K562 (cell line): ENCODE data around the gene ECE2. TPM values are rescaled to one million over a fixed set of nuclear protein-coding genes. Genes with fewer than 3 reads are reported as not detected.

Experiments
- ATAC-seq: fragments of 200-7000 bp; cut with Tn5 transposase; 3 replicates; pipeline ENCODE4 v1.9.1; 2020; ENCODE audit warnings: moderate library complexity
- BruUV-seq: library from RNA; stranded (reverse); fragments of 400-500 nt; replicated peaks from 2 replicates; lab custom pipeline; 2021; lab: Mats Ljungman, UMichigan
- CTCF ChIA-PET: fragments of 300-600 bp; formaldehyde crosslinking; extraction: SDS; loops from one replicate; lab custom pipeline; 2021; ENCODE audit warnings: low intra/inter-chr PET ratio; lab: Yijun Ruan, JAX
- POLR2A ChIA-PET: fragments of 300-600, 350-650 bp; sonication (Branson Sonifier 250); formaldehyde crosslinking; extraction: SDS; loops from one replicate; lab custom pipeline; 2021; ENCODE audit warnings: antibody characterized with exemption, inconsistent platforms; lab: Yijun Ruan, JAX
- DNase-seq, 4 experiments: peaks; one replicate each; pipeline versions ENCODE4 v3.0.0 to v3.0.0-alpha.2; 2011 to 2018; ENCODE audit warnings: low spot score in 3 of 4, mixed read lengths in 3 of 4; ENCODE audit errors: extremely low read depth in 1 of 4
- FAIRE-seq: peaks from 2 replicates; lab custom pipeline; 2011; peaks lifted over from hg19 to GRCh38; lab: Jason Lieb, UNC
- H2AFZ ChIP-seq: 2 replicates; pipeline ENCODE4 v1.6.0; 2011; ENCODE audit warnings: low read depth, low read length, control low read depth, inconsistent platforms
- H3K27ac ChIP-seq: fragments of 200-600 bp; 3 replicates; pipeline ENCODE4 v1.8.0; 2011; ENCODE audit warnings: low read depth, mild to moderate bottlenecking, control low read depth, inconsistent platforms, low read length, moderate library complexity, mixed read lengths; ENCODE audit errors: extremely low read depth
- H3K27me3 ChIP-seq, 2 experiments: fragments of 300-600 bp in 1 of 2; 2 replicates in 1 of 2; 3 replicates in 1 of 2; pipeline versions ENCODE4 v1.6.0 to v1.8.0; 2011; ENCODE audit warnings: inconsistent platforms in 2 of 2, low read length in 2 of 2, mild to moderate bottlenecking in 1 of 2, mixed read lengths in 1 of 2, moderate library complexity in 1 of 2; ENCODE audit not compliant: control insufficient read depth in 2 of 2, insufficient read depth in 2 of 2
- H3K36me3 ChIP-seq: fragments of 300-600 bp; 3 replicates; pipeline ENCODE4 v1.8.0; 2011; ENCODE audit warnings: mild to moderate bottlenecking, low read length, inconsistent platforms; ENCODE audit not compliant: control insufficient read depth, insufficient read depth
- H3K4me1 ChIP-seq, 2 experiments: fragments of 200-600 bp in 1 of 2; replicated peaks in 1 of 2; 2 replicates in 1 of 2; 3 replicates in 1 of 2; pipeline versions ENCODE4 v1.5.1 to v1.8.0; 2011; ENCODE audit warnings: inconsistent platforms in 2 of 2, low read length in 2 of 2, mild to moderate bottlenecking in 1 of 2, mixed read lengths in 1 of 2, moderate library complexity in 1 of 2; ENCODE audit not compliant: control insufficient read depth in 2 of 2, insufficient read depth in 2 of 2
- H3K4me2 ChIP-seq: 2 replicates; pipeline ENCODE4 v1.6.1; 2011; ENCODE audit warnings: low read length, control low read depth, inconsistent platforms, mixed read lengths; ENCODE audit not compliant: insufficient read depth
- H3K4me3 ChIP-seq: fragments of 200-600 bp; sonication (generic), shearing (Covaris generic); 2 replicates; pipeline ENCODE4 v1.5.1; 2016; ENCODE audit warnings: control low read depth, inconsistent platforms
- H3K79me2 ChIP-seq: fragments of 200-600 bp; 3 replicates; pipeline ENCODE4 v1.8.0; 2011; ENCODE audit warnings: low read length, inconsistent platforms; ENCODE audit not compliant: control insufficient read depth, insufficient read depth
- H3K9ac ChIP-seq, 2 experiments: 2 replicates each; pipeline versions ENCODE4 v1.6.0 to v1.6.1; 2011; ENCODE audit warnings: low read depth in 2 of 2, low read length in 2 of 2, control low read depth in 1 of 2, inconsistent platforms in 1 of 2, mild to moderate bottlenecking in 1 of 2, mixed read lengths in 1 of 2; ENCODE audit not compliant: insufficient read depth in 1 of 2
- H3K9me1 ChIP-seq: one replicate; pipeline ENCODE4 v1.6.0; 2011; ENCODE audit warnings: inconsistent platforms, mild to moderate bottlenecking, low read length, moderate library complexity; ENCODE audit not compliant: control insufficient read depth, insufficient read depth
- H3K9me3 ChIP-seq: replicated peaks from 2 replicates; pipeline ENCODE4 v1.5.1; 2011; ENCODE audit warnings: low read depth, low read length, inconsistent platforms; ENCODE audit not compliant: control insufficient read depth, insufficient read depth
- H4K20me1 ChIP-seq: replicated peaks from 2 replicates; pipeline ENCODE4 v1.6.1; 2011; ENCODE audit warnings: low read length, inconsistent platforms, mixed read lengths; ENCODE audit not compliant: control insufficient read depth, insufficient read depth
- CBX1 ChIP-seq: sonication (generic); IDR thresholded peaks from 2 replicates; pipeline ENCODE4 v1.6.1; 2016; ENCODE audit warnings: antibody characterized with exemption, low read depth, mild to moderate bottlenecking
- NFATC3 ChIP-seq: fragments of 450-650 bp; IDR thresholded peaks from 2 replicates; pipeline ENCODE4 v1.6.1; 2017; ENCODE audit warnings: mild to moderate bottlenecking
- PCBP2 ChIP-seq: fragments of 200-400 bp; formaldehyde crosslinking; IDR thresholded peaks from 2 replicates; pipeline ENCODE4 v1.6.1; 2018; ENCODE audit warnings: low read length, low read depth, mild to moderate bottlenecking, moderate library complexity; ENCODE audit not compliant: poor library complexity, severe bottlenecking
- PML ChIP-seq: IDR thresholded peaks from 2 replicates; pipeline ENCODE4 v1.6.1; 2012; ENCODE audit warnings: low read length, inconsistent platforms
- RFX7 ChIP-seq: fragments of 250-450 bp; sonication (Bioruptor Pico); IDR thresholded peaks from 2 replicates; pipeline ENCODE4 v1.5.1; 2021; ENCODE audit warnings: mild to moderate bottlenecking
- ZNF24 ChIP-seq: fragments of 450-650 bp; IDR thresholded peaks from 2 replicates; pipeline ENCODE4 v1.6.1; 2016
- ZNF717 ChIP-seq: fragments of 250-450 bp; sonication (Bioruptor Pico); IDR thresholded peaks from 2 replicates; pipeline ENCODE4 v1.5.0; 2021
- ZNF75A ChIP-seq: fragments of 450-650 bp; formaldehyde crosslinking; IDR thresholded peaks from 2 replicates; pipeline ENCODE4 v1.4.0; 2020; ENCODE audit warnings: mild to moderate bottlenecking
- WGBS: fragments of 100-300 bp; shearing (Covaris generic); methylation state at CpG from one replicate; pipeline ENCODE4 v1.1.6; 2016; ENCODE audit warnings: low coverage, mixed read lengths; ENCODE audit not compliant: insufficient coverage; ENCODE audit errors: missing lambda C conversion rate; 5-methylcytosine and 5-hydroxymethylcytosine counted together
- in situ Hi-C: fragments of 300-500 bp; cut with MboI; formaldehyde crosslinking; loops from 4 replicates; pipeline ENCODE4 v1.15.0; 2018; ENCODE audit warnings: inconsistent platforms, mixed read lengths
- intact Hi-C: fragments of 100-400 bp; cut with micrococcal nuclease; formaldehyde crosslinking; loops from 2 replicates; pipeline ENCODE4 v1.14.2; 2022
- polyA plus RNA-seq, 8 experiments: library from polyadenylated mRNA; depleted of rRNA in 4 of 8; stranded (reverse) in 5 of 8; unstranded in 3 of 8; fragments of >200 nt; fragmentation: Nextera tagmentation in 2 of 8; fragmentation: Illumina TruSeq in 1 of 8; extraction: Ambion mirVana in 2 of 8; extraction: Trizol in 1 of 8; gene quantifications; 2 replicates each; pipeline versions ENCODE4 v1.2.1 to v1.2.3, GENCODE V29; 2011 to 2014; ENCODE audit warnings: inconsistent platforms in 1 of 8, missing spikeins in 1 of 8
- total RNA-seq, 7 experiments: library from RNA; depleted of rRNA in 6 of 7; stranded (reverse); fragments of >200 nt in 6 of 7; fragmentation: Illumina TruSeq in 2 of 7; extraction: Trizol in 2 of 7; gene quantifications; 2 replicates each; pipeline versions ENCODE4 v1.2.1 to v1.2.3, GENCODE V29; 2011 to 2021; ENCODE audit warnings: low replicate concordance in 1 of 7
- TF ChIP-seq, protein P1 (sequence below), 2 experiments: fragments of 450-650 bp; formaldehyde crosslinking in 1 of 2; IDR thresholded peaks; 2 replicates each; pipeline versions ENCODE4 v1.4.0 to v1.6.1; 2014 to 2020; ENCODE audit warnings: mild to moderate bottlenecking in 2 of 2, borderline replicate concordance in 1 of 2, low read depth in 1 of 2

The ECE2 gene
- total and polyA plus RNA-seq, 9 of the 15 experiments (the other 6 are each of a cell fraction or from before 2014, with no cell fraction given) = not detected

DNA sequence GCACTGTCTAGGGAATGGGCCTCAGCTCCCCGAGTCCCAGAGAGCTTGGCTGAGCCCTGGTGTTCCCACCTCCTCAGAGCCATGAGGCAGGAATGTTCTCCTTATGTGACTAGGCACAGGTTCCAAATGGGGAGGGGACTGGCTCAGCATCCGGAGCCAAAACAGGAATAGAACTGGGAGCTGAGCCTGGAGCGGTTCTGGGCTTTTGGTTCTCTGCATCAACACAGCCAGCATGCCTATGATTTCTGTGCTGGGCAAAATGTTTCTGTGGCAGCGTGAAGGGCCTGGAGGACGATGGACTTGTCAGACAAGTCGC lies 61.5 kb downstream of the ECE2 start, which contains the start of gene FAM131A:
Gene FAM131A, plus strand, starts transcription at position 202 of the 316 bp plus-strand sequence. Its CDS starts 31 bp downstream, at position 233.
- FAIRE-seq = no peak
- peaks cover 16% of the 10 kb centered on the region for H3K79me2 ChIP-seq
- no peak for DNase-seq
- intact Hi-C loops = no loop called here
- peaks cover 43 to 62% of the 10 kb centered on the region in 2 experiments for H3K4me1 ChIP-seq
- CTCF ChIA-PET = no interaction called here
- no peak for TF ChIP-seq PML
- no peak for TF ChIP-seq PCBP2
- no peak for TF ChIP-seq CBX1
- no peak for TF ChIP-seq NFATC3
- no peak for TF ChIP-seq ZNF24
- TF ChIP-seq, protein P1, sequence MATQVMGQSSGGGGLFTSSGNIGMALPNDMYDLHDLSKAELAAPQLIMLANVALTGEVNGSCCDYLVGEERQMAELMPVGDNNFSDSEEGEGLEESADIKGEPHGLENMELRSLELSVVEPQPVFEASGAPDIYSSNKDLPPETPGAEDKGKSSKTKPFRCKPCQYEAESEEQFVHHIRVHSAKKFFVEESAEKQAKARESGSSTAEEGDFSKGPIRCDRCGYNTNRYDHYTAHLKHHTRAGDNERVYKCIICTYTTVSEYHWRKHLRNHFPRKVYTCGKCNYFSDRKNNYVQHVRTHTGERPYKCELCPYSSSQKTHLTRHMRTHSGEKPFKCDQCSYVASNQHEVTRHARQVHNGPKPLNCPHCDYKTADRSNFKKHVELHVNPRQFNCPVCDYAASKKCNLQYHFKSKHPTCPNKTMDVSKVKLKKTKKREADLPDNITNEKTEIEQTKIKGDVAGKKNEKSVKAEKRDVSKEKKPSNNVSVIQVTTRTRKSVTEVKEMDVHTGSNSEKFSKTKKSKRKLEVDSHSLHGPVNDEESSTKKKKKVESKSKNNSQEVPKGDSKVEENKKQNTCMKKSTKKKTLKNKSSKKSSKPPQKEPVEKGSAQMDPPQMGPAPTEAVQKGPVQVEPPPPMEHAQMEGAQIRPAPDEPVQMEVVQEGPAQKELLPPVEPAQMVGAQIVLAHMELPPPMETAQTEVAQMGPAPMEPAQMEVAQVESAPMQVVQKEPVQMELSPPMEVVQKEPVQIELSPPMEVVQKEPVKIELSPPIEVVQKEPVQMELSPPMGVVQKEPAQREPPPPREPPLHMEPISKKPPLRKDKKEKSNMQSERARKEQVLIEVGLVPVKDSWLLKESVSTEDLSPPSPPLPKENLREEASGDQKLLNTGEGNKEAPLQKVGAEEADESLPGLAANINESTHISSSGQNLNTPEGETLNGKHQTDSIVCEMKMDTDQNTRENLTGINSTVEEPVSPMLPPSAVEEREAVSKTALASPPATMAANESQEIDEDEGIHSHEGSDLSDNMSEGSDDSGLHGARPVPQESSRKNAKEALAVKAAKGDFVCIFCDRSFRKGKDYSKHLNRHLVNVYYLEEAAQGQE (IDR thresholded peaks at IDR 0.05; ENCODE audit: borderline replicate concordance) = no peak
- TF ChIP-seq, protein P1 (CRISPR knock-in tag; IDR thresholded peaks at IDR 0.05; ENCODE audit: low read depth) = no peak
- no peak for TF ChIP-seq ZNF717 (CRISPR knock-in tag)
- TF ChIP-seq RFX7 (CRISPR knock-in tag) = no peak
- no peak for TF ChIP-seq ZNF75A
- in situ Hi-C loops = no loop called here
- peak within 1 kb of the TSS; percentile 80 for H3K4me2 ChIP-seq
- no peaks in the 10 kb centered on the region for H3K9me3 ChIP-seq
- H3K9me1 ChIP-seq = peaks cover 11% of the 10 kb centered on the region
- peak within 1 kb of the TSS; percentile 34; the same call in 1 of the 2 replicates for H2AFZ ChIP-seq
- H3K36me3 ChIP-seq = peaks cover 37% of the 10 kb centered on the region
- H3K4me3 ChIP-seq = peak within 1 kb of the TSS; percentile 62
- 91% methylated on average over 6 of the region's 6 CpGs for WGBS
- H3K9ac ChIP-seq = peak within 1 kb of the TSS; percentile 70 to 98
- H4K20me1 ChIP-seq = peaks cover 24% of the 10 kb centered on the region
- BruUV-seq = no TSS peak
- H3K27me3 ChIP-seq = no peaks in the 10 kb centered on the region
- ATAC-seq = no peak
- peak within 1 kb of the TSS; percentile 83; the same call in 2 of the 3 replicates for H3K27ac ChIP-seq
- POLR2A ChIA-PET = interaction anchor here (0.6 to 1.9 kb wide), 5 partner anchors 8 to 129 kb away, joined by 3 to 8 read pairs (median 5); no protein-coding TSS in a partner anchor
